Measurements from ENCODE around the gene GRIPAP1.
"Not testable (repeated sequence)": the region's sequence is repeated elsewhere in the genome, so short reads cannot be mapped to it uniquely, and the experiment has no call there.

DNA sequence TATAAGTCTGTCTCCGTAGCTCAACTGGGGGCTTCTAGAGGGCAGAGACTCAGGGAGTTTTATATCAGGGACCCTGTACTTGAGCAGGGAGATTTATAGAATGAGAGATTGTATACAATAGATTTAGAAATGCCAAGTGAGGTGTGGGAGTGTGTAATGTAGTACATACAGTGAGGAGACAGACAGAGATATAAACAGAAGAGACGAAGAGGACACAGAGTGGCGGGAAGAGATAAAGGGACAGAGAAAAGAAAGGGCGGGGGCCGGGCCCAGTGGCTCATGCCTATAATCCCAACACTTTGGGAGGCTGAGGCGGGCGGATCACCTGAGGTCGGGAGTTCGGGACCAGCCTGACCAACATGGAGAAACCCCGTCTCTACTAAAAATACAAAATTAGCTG lies 21.7 kb downstream of the GRIPAP1 start:
- not testable (repeated sequence) for TF ChIP-seq CTCF (conservative IDR thresholded peaks at IDR 0.05); ZFX (IDR thresholded peaks at IDR 0.05)

All from C4-2B (cell line).